Vagina (tissue), 2 donors: ENCODE results near the gene SHROOM2. TPM values are rescaled to one million over a fixed set of nuclear protein-coding genes. Genes with fewer than 3 reads are reported as not detected.

Experiments used
- DNase-seq, 2 donors: peaks; one replicate each; pipeline ENCODE4 v3.0.0-alpha.2; 2017; ENCODE audit errors: extremely low spot score in 2 of 2
- H3K27ac ChIP-seq: fragments of 200-600 bp; sonication (generic); one replicate; pipeline ENCODE4 v1.5.1; 2019
- H3K27me3 ChIP-seq: fragments of 200-600 bp; sonication (generic); one replicate; pipeline ENCODE4 v1.5.1; 2019
- H3K36me3 ChIP-seq, 2 donors: fragments of 200-600 bp; sonication (generic); one replicate each; pipeline ENCODE4 v1.5.1; 2017 to 2019
- H3K4me1 ChIP-seq: fragments of 200-600 bp; sonication (generic); one replicate; pipeline ENCODE4 v1.5.1; 2019
- H3K4me3 ChIP-seq, 2 donors: fragments of 200-600 bp; sonication (generic); 1 replicate in 1 of 2; 2 replicates in 1 of 2; pipeline ENCODE4 v1.5.1; 2016 to 2019
- H3K9me3 ChIP-seq: fragments of 200-600 bp; sonication (generic); one replicate; pipeline ENCODE4 v1.5.1; 2019
- CTCF ChIP-seq, 3 experiments: fragments of 450-650 bp in 2 of 3; fragments of 200-600 bp in 1 of 3; sonication (generic) in 1 of 3; IDR thresholded peaks; one replicate each; pipeline ENCODE4 v1.5.1; 2017 to 2019; ENCODE audit warnings: antibody characterized with exemption in 3 of 3, mild to moderate bottlenecking in 2 of 3, moderate library complexity in 2 of 3
- POLR2A ChIP-seq, 2 donors: fragments of 450-650 bp; IDR thresholded peaks; one replicate each; pipeline ENCODE4 v1.6.1; 2017; ENCODE audit warnings: antibody characterized with exemption in 2 of 2, mild to moderate bottlenecking in 2 of 2, moderate library complexity in 2 of 2
- POLR2AphosphoS5 ChIP-seq, 2 donors: sonication (generic); formaldehyde crosslinking; IDR thresholded peaks; one replicate each; pipeline ENCODE4 v1.9.0; 2017; ENCODE audit warnings: antibody characterized with exemption in 2 of 2, mild to moderate bottlenecking in 2 of 2, low read depth in 1 of 2; ENCODE audit not compliant: insufficient read depth in 1 of 2
- intact Hi-C: fragments of 100-400 bp; cut with DNase I; formaldehyde crosslinking; loops from one replicate; pipeline ENCODE4 v1.15.1; 2023
- total RNA-seq: library from RNA; depleted of rRNA; stranded (reverse); fragments of >200 nt; gene quantifications from one replicate; pipeline ENCODE4 v1.2.3, GENCODE V29; 2016

The SHROOM2 gene
- total RNA-seq, 1 donor from 2014 or later, result 8.8 TPM

GRCh38 chrX:9940421-9940820 is 154.2 kb downstream of the SHROOM2 start:
- H3K4me1 ChIP-seq, result no peaks in the 10 kb centered on the region
- DNase-seq, result no peak
- no peaks in the 10 kb centered on the region for H3K27me3 ChIP-seq
- no peak for TF ChIP-seq POLR2AphosphoS5 (IDR thresholded peaks at IDR 0.05; ENCODE audit: insufficient read depth in 1 of 2, low read depth in 1 of 2)
- no peak for TF ChIP-seq CTCF (IDR thresholded peaks at IDR 0.05)
- TF ChIP-seq POLR2A (IDR thresholded peaks at IDR 0.05), result no peak
- no peaks in the 10 kb centered on the region for H3K36me3 ChIP-seq
- no peak overlapping the region for H3K27ac ChIP-seq
- H3K4me3 ChIP-seq, result no peak overlapping the region
- intact Hi-C loops, result no loop called here
- no peaks in the 10 kb centered on the region for H3K9me3 ChIP-seq

- Histone ChIP-seq H3K36me3 (no peaks in the 10 kb centered on the region), H3K4me1 (no peaks in the 10 kb centered on the region), H3K9me3 (no peaks in the 10 kb centered on the region), H3K4me3 (no peak overlapping the region), H3K27ac (no peak overlapping the region), H3K27me3 (no peaks in the 10 kb centered on the region)
- TF ChIP-seq POLR2A (IDR thresholded peaks at IDR 0.05), result no peak
- DNase-seq, result no peak
- intact Hi-C loops, result no loop called here
Measured at GRCh38 chrX:9942086-9942485, 155.9 kb downstream of the SHROOM2 start.

- no peak for TF ChIP-seq CTCF (IDR thresholded peaks at IDR 0.05)
- TF ChIP-seq POLR2A (IDR thresholded peaks at IDR 0.05), result no peak
- TF ChIP-seq POLR2AphosphoS5 (IDR thresholded peaks at IDR 0.05; ENCODE audit: insufficient read depth in 1 of 2, low read depth in 1 of 2), result no peak
- Histone ChIP-seq H3K36me3 (no peaks in the 10 kb centered on the region), H3K4me3 (no peak overlapping the region), H3K4me1 (no peaks in the 10 kb centered on the region), H3K27me3 (no peaks in the 10 kb centered on the region), H3K27ac (no peak overlapping the region), H3K9me3 (no peaks in the 10 kb centered on the region)
- intact Hi-C loops, result no loop called here
- no peak for DNase-seq
Measured at GRCh38 chrX:9943420-9943819, 157.2 kb downstream of the SHROOM2 start.

- intact Hi-C loops, result no loop called here
- Histone ChIP-seq H3K27me3 (no peaks in the 10 kb centered on the region), H3K27ac (no peak overlapping the region), H3K36me3 (no peaks in the 10 kb centered on the region), H3K4me3 (no peak overlapping the region), H3K9me3 (no peaks in the 10 kb centered on the region), H3K4me1 (no peaks in the 10 kb centered on the region)
- TF ChIP-seq POLR2A (IDR thresholded peaks at IDR 0.05), result no peak
- no peak for TF ChIP-seq POLR2AphosphoS5 (IDR thresholded peaks at IDR 0.05; ENCODE audit: insufficient read depth in 1 of 2, low read depth in 1 of 2)
- no peak for TF ChIP-seq CTCF (IDR thresholded peaks at IDR 0.05)
- no peak for DNase-seq
Measured at GRCh38 chrX:9947131-9947794, 161.0 kb downstream of the SHROOM2 start.

GRCh38 chrX:9948406-9948805 is 162.2 kb downstream of the SHROOM2 start:
- Histone ChIP-seq H3K27ac (no peak overlapping the region), H3K36me3 (no peaks in the 10 kb centered on the region), H3K27me3 (no peaks in the 10 kb centered on the region), H3K4me3 (no peak overlapping the region), H3K9me3 (no peaks in the 10 kb centered on the region), H3K4me1 (no peaks in the 10 kb centered on the region)
- DNase-seq, result no peak
- intact Hi-C loops, result no loop called here
- no peak for TF ChIP-seq CTCF (IDR thresholded peaks at IDR 0.05)
- TF ChIP-seq POLR2A (IDR thresholded peaks at IDR 0.05), result no peak
- TF ChIP-seq POLR2AphosphoS5 (IDR thresholded peaks at IDR 0.05; ENCODE audit: insufficient read depth in 1 of 2, low read depth in 1 of 2), result no peak
